Stimulated activated CD8-positive, alpha-beta memory T cell treated with anti-CD3 and anti-CD28 coated beads, Interleukin-15, amount 100 ng/mL, for 4 hours (primary cell): ENCODE data around the gene ADCY5.
"Not testable (repeated sequence)": the region's sequence is repeated elsewhere in the genome, so short reads cannot be mapped to it uniquely, and the experiment has no call there.

Experiments
- DNase-seq, 2 donors: peaks; one replicate each; pipeline ENCODE4 v3.0.0-alpha.2; 2020; ENCODE audit warnings: low read depth in 2 of 2

The ADCY5 gene

DNA sequence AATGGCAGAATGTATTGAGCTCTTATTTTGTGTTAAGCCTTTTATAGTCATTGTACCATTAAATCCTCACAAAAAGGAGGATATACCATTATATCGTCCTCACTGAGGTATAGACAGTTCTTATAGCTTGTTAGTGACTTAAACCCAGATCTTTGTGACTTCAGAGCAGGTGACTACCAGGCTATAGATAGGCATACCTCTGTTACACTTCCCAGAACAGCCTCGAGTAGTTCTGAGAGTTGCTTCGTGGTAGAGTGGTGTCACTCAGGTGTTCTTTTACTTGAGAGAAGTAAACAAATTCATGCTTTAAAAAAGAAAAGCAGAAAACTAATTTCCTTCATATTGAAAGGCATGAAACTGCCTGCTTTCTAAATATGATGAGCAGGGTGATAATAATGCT lies 187.2 kb downstream of the ADCY5 start:
- no peak for DNase-seq

DNA sequence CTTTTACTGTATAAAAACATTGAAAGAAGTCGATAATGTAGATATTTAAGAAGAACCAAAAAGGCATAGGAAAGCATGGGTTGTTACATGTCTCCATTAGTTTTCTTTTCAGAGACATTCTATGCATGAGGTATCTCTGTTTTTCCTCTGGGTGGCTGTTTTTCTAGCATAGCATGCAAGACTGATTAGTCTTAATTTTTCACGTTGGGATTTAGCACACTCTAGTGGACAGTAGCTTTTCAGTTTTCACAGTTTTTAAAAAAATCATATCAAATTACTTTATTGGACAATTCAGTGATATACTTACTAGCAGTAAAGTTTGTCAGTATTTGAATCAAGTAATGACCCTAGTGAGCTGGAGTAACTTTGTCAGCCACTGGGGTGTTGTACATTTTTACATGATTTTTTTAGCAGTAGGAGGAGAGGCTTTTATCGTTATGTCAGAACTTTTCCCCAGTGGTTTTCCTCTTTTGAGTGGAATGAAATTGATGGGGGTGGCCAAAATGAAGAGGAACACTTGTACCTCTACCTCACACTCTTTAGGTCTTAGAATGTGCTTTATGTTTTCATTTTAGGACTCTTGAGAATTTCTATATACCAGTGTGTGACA lies 190.0 kb downstream of the ADCY5 start:
- no peak for DNase-seq

GRCh38 chr3:123258359-123258758 lies 190.5 kb downstream of the ADCY5 start:
- no peak for DNase-seq

DNA sequence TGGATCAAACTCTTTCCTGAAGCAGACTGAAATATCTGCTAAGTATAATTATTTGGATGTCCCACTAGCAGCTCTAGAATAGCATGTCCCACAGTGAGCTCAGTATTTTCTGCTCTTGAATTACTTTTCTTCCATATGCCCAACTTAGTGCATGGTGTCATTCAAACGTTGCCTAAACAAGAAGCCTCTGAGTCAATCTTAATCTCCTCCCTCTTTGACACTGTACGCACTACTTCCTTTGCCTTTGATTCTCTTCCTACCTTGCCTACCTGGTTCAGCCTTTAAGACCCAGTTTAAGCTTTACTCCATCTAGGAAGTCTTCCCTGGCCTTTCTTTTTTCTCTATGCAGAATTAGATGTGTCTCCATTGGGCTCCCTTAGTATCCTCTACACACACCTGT lies 192.6 kb downstream of the ADCY5 start:
- DNase-seq: no peak

DNA sequence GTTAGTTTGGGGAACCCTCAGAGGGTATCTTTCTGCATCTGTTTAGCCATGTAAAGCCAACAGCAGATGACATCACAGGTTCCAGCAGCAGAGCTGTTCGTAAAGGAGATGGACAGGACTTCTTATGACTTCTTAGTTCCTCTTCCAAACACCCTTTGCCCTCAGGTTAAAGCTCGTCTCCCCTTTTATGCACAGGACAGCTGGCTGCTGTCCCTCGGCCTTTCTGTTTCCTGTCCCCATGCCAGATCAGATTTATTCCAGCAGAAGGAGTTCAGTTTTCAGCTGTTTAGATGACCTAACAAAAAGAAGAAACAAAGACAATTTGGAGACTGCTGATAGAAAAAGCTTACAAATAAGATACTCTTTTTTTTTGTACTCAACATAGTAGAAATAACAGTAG lies 202.0 kb downstream of the ADCY5 start:
- DNase-seq: no peak

DNA sequence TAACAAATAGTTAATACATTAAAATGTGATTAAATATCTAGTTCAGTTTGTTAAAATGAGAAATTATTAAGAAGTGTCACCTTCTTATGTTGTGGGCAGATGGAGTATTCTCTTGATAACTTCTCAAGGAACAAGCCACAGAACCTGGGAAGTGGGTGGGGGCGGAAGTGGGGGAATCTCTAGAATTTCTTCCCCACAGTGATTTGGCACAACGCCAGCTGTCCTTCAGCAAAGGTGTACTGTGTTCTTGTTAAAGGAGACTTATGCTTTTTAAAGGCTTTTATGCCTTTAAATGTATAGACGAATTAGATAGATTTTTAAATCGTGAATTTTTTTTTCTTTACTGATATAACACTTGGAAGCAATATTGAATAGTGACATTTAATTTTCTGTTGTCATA lies 204.8 kb downstream of the ADCY5 start:
- no peak for DNase-seq

DNA sequence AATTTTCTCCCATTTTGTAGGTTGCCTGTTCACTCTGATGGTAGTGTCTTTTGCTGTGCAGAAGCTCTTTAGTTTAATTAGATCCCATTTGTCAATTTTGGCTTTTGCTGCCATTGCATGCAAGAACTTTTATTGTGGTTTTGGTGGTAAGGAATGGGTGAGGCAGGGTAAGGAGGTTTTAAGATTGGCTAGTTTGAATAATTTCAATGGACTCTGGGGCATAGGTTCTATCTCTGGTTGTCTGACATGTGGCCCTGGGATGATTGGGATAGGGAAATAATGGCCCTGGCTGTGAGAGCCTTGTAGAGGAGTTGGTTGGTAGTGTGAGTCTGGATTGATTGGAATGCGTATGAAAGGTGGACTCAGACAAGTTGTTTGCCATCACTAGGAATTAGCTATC lies 209.1 kb downstream of the ADCY5 start:
- DNase-seq: no peak

- not testable (repeated sequence) for DNase-seq
These were observed 209.7 kb downstream of the ADCY5 start for GRCh38 chr3:123239186-123239585.

GRCh38 chr3:123236902-123237301 lies 212.0 kb downstream of the ADCY5 start:
- DNase-seq: no peak
